Right lobe of liver (tissue), 6 donors: Measurements from ENCODE around the gene KRT35. TPM values are rescaled to one million over a fixed set of nuclear protein-coding genes. Genes with fewer than 3 reads are reported as not detected.

ENCODE experiments used
- ATAC-seq, 4 donors: fragments of 200-7000 bp; cut with Tn5 transposase; one replicate each; pipeline ENCODE4 v1.9.1; 2020; ENCODE audit warnings: mild to moderate bottlenecking in 4 of 4, moderate library complexity in 4 of 4
- DNase-seq, 3 donors: peaks; one replicate each; pipeline ENCODE4 v3.0.0-alpha.2; 2020
- H3K27ac ChIP-seq, 3 donors: fragments of 200-600 bp; one replicate each; pipeline ENCODE4 v1.8.0; 2022
- H3K27me3 ChIP-seq, 2 donors: fragments of 200-600 bp; one replicate each; pipeline ENCODE4 v1.8.0; 2022
- H3K36me3 ChIP-seq, 4 donors: fragments of 200-600 bp; sonication (generic) in 1 of 4; one replicate each; pipeline versions ENCODE4 v1.5.1 to v1.8.0; 2017 to 2022; ENCODE audit warnings: control low read depth in 1 of 4
- H3K4me1 ChIP-seq, 4 donors: fragments of 200-600 bp; sonication (generic) in 1 of 4; one replicate each; pipeline versions ENCODE4 v1.5.1 to v1.8.0; 2017 to 2022; ENCODE audit warnings: control low read depth in 1 of 4
- H3K4me3 ChIP-seq, 3 donors: fragments of 200-600 bp; one replicate each; pipeline ENCODE4 v1.8.0; 2022
- H3K9me3 ChIP-seq, 4 donors: fragments of 200-600 bp; sonication (generic) in 1 of 4; one replicate each; pipeline versions ENCODE4 v1.5.1 to v1.8.0; 2017 to 2022; ENCODE audit warnings: control low read depth in 1 of 4
- CTCF ChIP-seq, 4 donors: fragments of 200-600 bp in 3 of 4; fragments of 450-650 bp in 1 of 4; IDR thresholded peaks; one replicate each; pipeline versions ENCODE4 v1.5.1 to v1.8.0; 2016 to 2022; ENCODE audit warnings: antibody characterized with exemption in 4 of 4, mild to moderate bottlenecking in 2 of 4
- POLR2A ChIP-seq: fragments of 450-650 bp; IDR thresholded peaks from one replicate; pipeline ENCODE4 v1.6.1; 2017; ENCODE audit warnings: antibody characterized with exemption, mild to moderate bottlenecking
- WGBS: methylation state at CpG from one replicate; pipeline ENCODE4 v1.1.6; 2018; ENCODE audit warnings: low coverage, low lambda C conversion rate; ENCODE audit not compliant: insufficient coverage; ENCODE audit errors: missing lambda C conversion rate; 5-methylcytosine and 5-hydroxymethylcytosine counted together
- intact Hi-C, 2 donors: fragments of 100-400 bp; cut with DNase I; formaldehyde crosslinking; loops; one replicate each; pipeline versions ENCODE4 v1.11.2 to v1.14.1; 2022
- total RNA-seq, 6 experiments: library from RNA; depleted of rRNA in 2 of 6; stranded (reverse); fragments of >200 nt in 2 of 6; fragmentation: NEBNext Ultra II Directional in 3 of 6; extraction: Animal tissue kit (Norgen Biotek cat#: 25700) in 3 of 6; gene quantifications; one replicate each; pipeline versions ENCODE4 v1.1.0 to v1.2.4, GENCODE V29; 2016 to 2023
- donor health status: DM: no; HTN: yes; CAD: no.
- donor health status: DM: no; HTN: no; CAD: no.
- donor health status: DM: no; HTN: no; CAD: no.
- donor health status: DM: no; HTN: yes; CAD: no.
- donor health status: DM: no; HTN: yes; CAD: no.

KRT35 gene
- total RNA-seq, 6 experiments from 2014 or later = not detected

DNA sequence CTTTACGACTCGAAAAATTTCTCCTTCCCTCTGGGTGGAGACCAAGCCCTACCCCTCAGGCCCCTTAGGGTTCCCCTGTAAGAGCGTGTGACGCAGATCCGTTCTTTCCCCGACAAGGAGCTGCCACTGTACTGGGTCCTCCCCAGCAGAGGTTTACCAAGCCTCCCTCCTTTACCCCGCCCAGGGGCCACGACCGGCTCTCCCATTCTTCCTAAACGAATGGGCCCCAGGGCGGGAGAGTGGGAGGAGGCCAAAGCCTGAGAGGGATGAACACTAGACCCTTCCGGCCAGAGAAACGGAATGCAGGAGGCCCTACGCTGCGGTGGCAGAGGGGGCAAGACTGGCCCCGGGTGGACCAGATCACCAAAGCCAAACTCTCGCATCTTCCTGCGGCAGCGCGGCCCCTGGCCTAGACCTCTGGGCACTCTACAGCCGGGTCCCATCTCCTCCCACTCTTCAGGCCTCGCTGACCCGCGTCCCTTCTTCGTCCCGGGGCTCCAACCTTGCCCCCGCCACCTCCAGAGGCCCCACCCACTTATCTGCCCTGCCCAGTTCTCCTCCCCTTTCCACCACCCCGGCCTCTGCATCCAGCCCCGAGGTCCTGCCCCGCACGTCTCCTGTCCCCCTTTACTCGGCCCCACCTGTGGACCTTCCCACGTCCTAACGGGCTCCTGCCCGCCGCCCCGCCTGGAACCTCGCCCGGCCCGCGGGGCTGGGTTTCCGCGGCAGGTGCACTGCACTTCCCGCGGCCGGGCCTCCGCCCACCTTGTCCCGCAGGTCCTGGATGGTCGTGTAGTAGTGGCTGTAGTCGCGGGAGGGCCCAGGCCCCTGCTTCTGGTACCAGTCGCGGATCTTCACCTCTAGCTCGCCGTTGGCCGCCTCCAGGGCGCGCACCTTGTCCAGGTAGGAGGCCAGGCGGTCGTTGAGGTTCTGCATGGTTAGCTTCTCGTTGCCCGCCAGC is 46.4 kb upstream of the KRT35 start:
- TF ChIP-seq CTCF (IDR thresholded peaks at IDR 0.05) = no peak
- TF ChIP-seq POLR2A = no peak
- 8% methylated on average over 43 of the region's 62 CpGs for WGBS
- ATAC-seq (peak in 1 of 4 donors; percentile 24), DNase-seq (no peak)
- no peaks in the 10 kb centered on the region for H3K4me1 ChIP-seq
- intact Hi-C loops = no loop called here
- no peaks in the 10 kb centered on the region for H3K36me3 ChIP-seq
- no peaks in the 10 kb centered on the region for H3K9me3 ChIP-seq
- H3K4me3 ChIP-seq = no peak overlapping the region
- peaks cover 0 to 8% of the 10 kb centered on the region in 2 donors for H3K27me3 ChIP-seq
- H3K27ac ChIP-seq = no peak overlapping the region

- no peak overlapping the region for H3K27ac ChIP-seq
- no peaks in the 10 kb centered on the region for H3K4me1 ChIP-seq
- H3K9me3 ChIP-seq = no peaks in the 10 kb centered on the region
- TF ChIP-seq CTCF (IDR thresholded peaks at IDR 0.05) = no peak
- 93% methylated on average over 5 of the region's 11 CpGs for WGBS
- no peaks in the 10 kb centered on the region for H3K36me3 ChIP-seq
- DNase-seq (no peak), ATAC-seq (no peak)
- H3K4me3 ChIP-seq = no peak overlapping the region
- intact Hi-C loops = no loop called here
- peaks cover 0 to 8% of the 10 kb centered on the region in 2 donors for H3K27me3 ChIP-seq
These were observed 43.3 kb upstream of the KRT35 start for GRCh38 chr17:41524261-41524660.

DNA sequence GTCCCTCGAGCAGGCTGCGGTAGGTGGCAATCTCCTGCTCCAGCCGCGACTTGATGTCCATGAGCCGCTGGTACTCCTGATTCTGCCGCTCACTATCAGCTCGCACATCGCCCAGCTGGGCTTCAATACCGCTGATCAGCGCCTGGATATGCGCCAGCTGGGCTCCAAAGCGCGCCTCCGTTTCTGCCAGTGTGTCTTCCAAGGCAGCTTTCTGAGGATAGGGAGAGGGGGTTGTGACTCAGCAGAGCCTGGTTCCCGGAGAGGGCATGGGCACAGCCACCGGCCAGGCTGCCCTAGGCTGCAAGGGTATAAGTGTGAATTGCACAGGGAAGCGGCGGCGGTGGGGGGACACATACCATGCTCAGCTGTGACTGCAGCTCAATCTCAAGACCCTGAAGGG is 42.8 kb upstream of the KRT35 start:
- DNase-seq = no peak
- 78% methylated on average over 16 of the region's 19 CpGs for WGBS
- no peaks in the 10 kb centered on the region for H3K9me3 ChIP-seq
- no peak overlapping the region for H3K27ac ChIP-seq
- no peaks in the 10 kb centered on the region for H3K4me1 ChIP-seq
- ATAC-seq = no peak
- no peaks in the 10 kb centered on the region for H3K36me3 ChIP-seq
- H3K4me3 ChIP-seq = no peak overlapping the region
- TF ChIP-seq POLR2A (no peak), CTCF (IDR thresholded peaks at IDR 0.05) (no peak)
- intact Hi-C loops = no loop called here
- H3K27me3 ChIP-seq = peaks cover 0 to 8% of the 10 kb centered on the region in 2 donors

- WGBS = 71% methylated on average over 4 of the region's 4 CpGs
- no peak overlapping the region for H3K4me3 ChIP-seq
- H3K27me3 ChIP-seq = peaks cover 0 to 8% of the 10 kb centered on the region in 2 donors
- H3K36me3 ChIP-seq = no peaks in the 10 kb centered on the region
- no peaks in the 10 kb centered on the region for H3K9me3 ChIP-seq
- no peak overlapping the region for H3K27ac ChIP-seq
- no peak for TF ChIP-seq CTCF (IDR thresholded peaks at IDR 0.05)
- no peak for TF ChIP-seq POLR2A
- no peaks in the 10 kb centered on the region for H3K4me1 ChIP-seq
- no peak for DNase-seq
- intact Hi-C loops = no loop called here
- ATAC-seq = no peak
These were observed 42.3 kb upstream of the KRT35 start for GRCh38 chr17:41523225-41523593.
